ENCODE data around the gene NMNAT1. TPM values are rescaled to one million over a fixed set of nuclear protein-coding genes. Genes with fewer than 3 reads are reported as not detected.

Gene NMNAT1
- polyA plus RNA-seq, 1 experiment = 9.8 TPM

DNA sequence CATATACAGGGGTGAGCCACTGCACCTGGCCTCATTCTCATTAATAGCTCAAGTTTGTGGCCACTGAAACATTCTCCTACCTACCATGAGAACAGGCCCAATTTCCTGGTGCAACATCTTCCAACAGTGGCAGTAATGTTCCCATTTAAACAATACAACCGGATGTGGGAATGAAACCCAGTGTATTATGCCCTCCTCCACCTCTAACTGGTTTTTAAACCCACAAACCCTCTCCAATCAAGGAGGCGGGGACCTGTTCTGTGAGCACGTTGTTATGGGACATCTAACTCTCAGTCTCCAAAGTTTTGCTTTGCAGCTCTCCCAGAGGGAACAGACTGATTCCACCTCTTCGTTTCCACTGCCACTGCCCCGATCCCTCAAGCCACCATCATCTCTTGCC is 35.8 kb upstream of the NMNAT1 start:
- no peak for DNase-seq (ENCODE audit: low read depth)
- CTCF ChIA-PET = interaction anchor here (0.6 to 1.5 kb wide), 3 partner anchors 11 to 44 kb away, joined by 3 read pairs; no protein-coding TSS in a partner anchor
- Histone ChIP-seq H3K36me3 (ENCODE audit: control insufficient read depth, insufficient read depth, low read length) (no peaks in the 10 kb centered on the region), H3K27me3 (ENCODE audit: control insufficient read depth, insufficient read depth, low read length) (no peaks in the 10 kb centered on the region), H3K4me3 (ENCODE audit: low read depth, low read length) (no peak overlapping the region)
- POLR2A ChIA-PET = no interaction called here
- TF ChIP-seq, protein P1, sequence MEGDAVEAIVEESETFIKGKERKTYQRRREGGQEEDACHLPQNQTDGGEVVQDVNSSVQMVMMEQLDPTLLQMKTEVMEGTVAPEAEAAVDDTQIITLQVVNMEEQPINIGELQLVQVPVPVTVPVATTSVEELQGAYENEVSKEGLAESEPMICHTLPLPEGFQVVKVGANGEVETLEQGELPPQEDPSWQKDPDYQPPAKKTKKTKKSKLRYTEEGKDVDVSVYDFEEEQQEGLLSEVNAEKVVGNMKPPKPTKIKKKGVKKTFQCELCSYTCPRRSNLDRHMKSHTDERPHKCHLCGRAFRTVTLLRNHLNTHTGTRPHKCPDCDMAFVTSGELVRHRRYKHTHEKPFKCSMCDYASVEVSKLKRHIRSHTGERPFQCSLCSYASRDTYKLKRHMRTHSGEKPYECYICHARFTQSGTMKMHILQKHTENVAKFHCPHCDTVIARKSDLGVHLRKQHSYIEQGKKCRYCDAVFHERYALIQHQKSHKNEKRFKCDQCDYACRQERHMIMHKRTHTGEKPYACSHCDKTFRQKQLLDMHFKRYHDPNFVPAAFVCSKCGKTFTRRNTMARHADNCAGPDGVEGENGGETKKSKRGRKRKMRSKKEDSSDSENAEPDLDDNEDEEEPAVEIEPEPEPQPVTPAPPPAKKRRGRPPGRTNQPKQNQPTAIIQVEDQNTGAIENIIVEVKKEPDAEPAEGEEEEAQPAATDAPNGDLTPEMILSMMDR (IDR thresholded peaks at IDR 0.05; ENCODE audit: insufficient read depth, low read depth, low read length) = no peak

DNA sequence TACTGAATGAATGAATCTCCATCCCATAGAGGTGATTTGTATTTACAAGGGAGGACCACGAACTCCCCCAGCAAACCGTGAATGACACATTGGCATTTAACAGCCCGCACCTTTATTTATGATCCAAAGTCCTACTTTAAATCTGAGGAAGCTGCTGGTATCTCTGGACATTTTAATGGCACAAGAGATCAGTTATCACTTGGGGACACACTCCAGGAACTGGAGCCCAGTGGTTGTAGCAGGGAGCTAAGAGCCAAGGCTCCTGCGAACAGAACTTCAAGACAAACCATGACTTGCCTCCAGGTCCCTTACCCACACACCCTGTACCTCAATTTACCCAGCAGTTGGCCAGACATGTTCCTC is 34.4 kb upstream of the NMNAT1 start:
- Histone ChIP-seq H3K27me3 (ENCODE audit: control insufficient read depth, insufficient read depth, low read length) (no peaks in the 10 kb centered on the region), H3K4me3 (ENCODE audit: low read depth, low read length) (peak overlapping the region; percentile 91), H3K36me3 (ENCODE audit: control insufficient read depth, insufficient read depth, low read length) (no peaks in the 10 kb centered on the region)
- POLR2A ChIA-PET = interaction anchor here (0.5 to 0.6 kb wide), 2 partner anchors 303 to 877 kb away, joined by 3 read pairs; no protein-coding TSS in a partner anchor
- DNase-seq (ENCODE audit: low read depth) = no peak
- TF ChIP-seq, protein P1 (IDR thresholded peaks at IDR 0.05; ENCODE audit: insufficient read depth, low read depth, low read length) = no peak
- CTCF ChIA-PET = interaction anchor here (0.9 kb wide), 1 partner anchor 34 kb away, joined by 3 read pairs; the partner anchor contains the start of genes LZIC and NMNAT1

DNA sequence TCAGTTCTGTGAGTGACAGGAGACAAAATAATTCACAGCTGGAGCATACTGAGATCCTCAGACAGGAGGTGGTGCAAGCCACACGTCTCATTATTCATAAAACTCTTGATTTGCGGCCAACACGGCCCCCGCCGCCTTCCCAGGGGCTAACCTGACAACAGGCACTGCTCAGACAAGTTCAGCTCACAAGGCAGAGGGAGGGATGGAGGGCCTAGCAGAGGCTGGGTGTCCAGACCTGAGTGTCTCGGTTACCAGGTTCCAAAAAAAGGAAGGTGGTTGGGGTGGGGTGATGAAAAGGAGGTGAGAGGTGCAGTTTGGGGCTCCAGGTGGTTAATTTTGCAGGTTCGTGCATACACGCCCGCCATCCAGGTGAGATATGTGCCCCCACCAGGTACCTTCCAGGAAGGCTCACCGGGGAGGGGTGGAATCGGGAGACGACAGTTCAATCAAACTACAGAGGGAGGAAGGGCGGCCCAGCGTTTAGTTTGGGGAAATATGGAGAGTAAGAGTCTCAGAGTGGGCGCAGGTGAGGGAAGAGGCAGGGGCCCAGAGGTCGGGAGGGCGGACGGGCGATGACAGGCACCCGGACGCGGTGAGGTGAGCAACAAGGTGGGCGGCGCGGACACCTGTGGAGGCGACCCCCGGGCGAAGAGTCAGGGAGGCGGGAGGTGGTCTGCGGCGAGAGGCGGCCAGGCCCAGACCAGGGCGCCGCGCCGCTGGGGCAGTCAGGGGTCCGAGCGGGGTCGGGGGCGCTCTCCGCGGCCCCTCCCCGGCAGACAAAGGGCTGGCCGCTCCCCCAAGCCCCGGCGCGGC is 33.8 kb upstream of the NMNAT1 start:
- no peaks in the 10 kb centered on the region for H3K27me3 ChIP-seq (ENCODE audit: control insufficient read depth, insufficient read depth, low read length)
- DNase-seq (ENCODE audit: low read depth) = no peak
- H3K36me3 ChIP-seq (ENCODE audit: control insufficient read depth, insufficient read depth, low read length) = no peaks in the 10 kb centered on the region
- TF ChIP-seq, protein P1 (IDR thresholded peaks at IDR 0.05; ENCODE audit: insufficient read depth, low read depth, low read length) = no peak
- H3K4me3 ChIP-seq (ENCODE audit: low read depth, low read length) = peak overlapping the region; percentile 91
- POLR2A ChIA-PET = interaction anchor here (0.5 to 0.6 kb wide), 2 partner anchors 302 to 877 kb away, joined by 3 read pairs; no protein-coding TSS in a partner anchor
- CTCF ChIA-PET = interaction anchor here (0.9 kb wide), 1 partner anchor 34 kb away, joined by 3 read pairs; the partner anchor contains the start of genes LZIC and NMNAT1

DNA sequence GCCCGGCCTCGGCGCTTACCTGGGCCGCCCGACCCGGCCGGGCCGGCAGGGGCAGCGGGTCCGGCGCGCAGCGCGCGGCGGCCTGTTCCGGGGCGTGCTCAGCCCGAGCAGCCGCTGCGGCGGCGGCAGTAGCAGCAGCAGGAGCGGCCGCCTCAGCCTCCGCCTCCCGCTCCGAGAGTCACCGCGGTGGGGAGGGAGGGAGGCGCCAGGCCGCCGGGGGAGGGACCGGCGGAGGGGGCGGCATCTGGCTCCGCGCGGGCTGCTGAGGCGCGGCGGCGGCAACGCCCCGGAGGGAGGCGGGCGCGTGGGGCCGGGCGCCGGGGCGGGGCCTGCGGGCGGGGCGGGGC is 33.2 kb upstream of the NMNAT1 start, which contains the start of gene CTNNBIP1:
TSS of gene CTNNBIP1 (minus strand) at position 194 of the 347 bp plus-strand sequence. CDS start 38,205 bp downstream, outside the sequence.
- Histone ChIP-seq H3K4me3 (ENCODE audit: low read depth, low read length) (peak within 1 kb of the TSS; percentile 91), H3K27me3 (ENCODE audit: control insufficient read depth, insufficient read depth, low read length) (no peaks in the 10 kb centered on the region), H3K36me3 (ENCODE audit: control insufficient read depth, insufficient read depth, low read length) (no peaks in the 10 kb centered on the region)
- ChIA-PET CTCF (interaction anchor here (1.2 to 1.8 kb wide), 2 partner anchors 35 to 40 kb away, joined by 4 to 8 read pairs; no protein-coding TSS in a partner anchor), POLR2A (no interaction called here)
- no peak for DNase-seq (ENCODE audit: low read depth)
- TF ChIP-seq, protein P1 (IDR thresholded peaks at IDR 0.05; ENCODE audit: insufficient read depth, low read depth, low read length) = no peak

All from BJ (cell line).